Heart left ventricle (tissue), 16 donors: ENCODE data around the gene STAC. TPM values are rescaled to one million over a fixed set of nuclear protein-coding genes. Genes with fewer than 3 reads are reported as not detected.
"Not testable (repeated sequence)": the region's sequence is repeated elsewhere in the genome, so short reads cannot be mapped to it uniquely, and the experiment has no call there.

Experiments
- ATAC-seq, 4 donors: fragments of 200-7000 bp; cut with Tn5 transposase; one replicate each; pipeline ENCODE4 v1.9.1; 2020 to 2022; ENCODE audit warnings: moderate library complexity in 4 of 4, mild to moderate bottlenecking in 3 of 4, moderate number of reproducible peaks in 1 of 4
- DNase-seq, 5 donors: peaks; one replicate each; pipeline ENCODE4 v3.0.0-alpha.2; 2020
- H3K27ac ChIP-seq, 12 donors: fragments of 200-600 bp; sonication (generic) in 4 of 12; one replicate each; pipeline versions ENCODE4 v1.5.0 to v1.8.0; 2016 to 2022; ENCODE audit warnings: mild to moderate bottlenecking in 2 of 12
- H3K27me3 ChIP-seq, 9 donors: fragments of 200-600 bp; sonication (generic) in 2 of 9; one replicate each; pipeline versions ENCODE4 v1.5.1 to v1.8.0; 2016 to 2022; ENCODE audit warnings: mild to moderate bottlenecking in 3 of 9
- H3K36me3 ChIP-seq, 9 donors: fragments of 200-600 bp; sonication (generic) in 2 of 9; one replicate each; pipeline versions ENCODE4 v1.5.0 to v1.8.0; 2018 to 2022; ENCODE audit warnings: mild to moderate bottlenecking in 2 of 9
- H3K4me1 ChIP-seq, 12 donors: fragments of 200-600 bp; sonication (generic) in 4 of 12; one replicate each; pipeline versions ENCODE4 v1.5.0 to v1.8.0; 2016 to 2022; ENCODE audit warnings: mild to moderate bottlenecking in 3 of 12
- H3K4me3 ChIP-seq, 12 donors: fragments of 200-600 bp; sonication (generic) in 4 of 12; one replicate each; pipeline versions ENCODE4 v1.5.0 to v1.8.0; 2017 to 2022; ENCODE audit warnings: mild to moderate bottlenecking in 9 of 12, moderate library complexity in 4 of 12
- H3K9me3 ChIP-seq, 12 donors: fragments of 200-600 bp; sonication (generic) in 4 of 12; one replicate each; pipeline versions ENCODE4 v1.5.0 to v1.8.0; 2016 to 2022; ENCODE audit warnings: mild to moderate bottlenecking in 1 of 12
- CTCF ChIP-seq, 12 donors: fragments of 200-600 bp; sonication (generic) in 4 of 12; IDR thresholded peaks; one replicate each; pipeline versions ENCODE4 v1.5.0 to v1.8.0; 2018 to 2022; ENCODE audit warnings: antibody characterized with exemption in 12 of 12, mild to moderate bottlenecking in 5 of 12
- POLR2A ChIP-seq, 2 donors: fragments of 450-650 bp; IDR thresholded peaks; one replicate each; pipeline ENCODE4 v1.6.1; 2017; ENCODE audit warnings: antibody characterized with exemption in 2 of 2, mild to moderate bottlenecking in 2 of 2, moderate library complexity in 2 of 2
- WGBS, 4 donors: extraction: QIAGEN DNeasy Blood & Tissue Kit in 2 of 4; methylation state at CpG; one replicate each; pipeline versions ENCODE4 v1.1.5 to v1.1.7; 2013 to 2018; 5-methylcytosine and 5-hydroxymethylcytosine counted together
- intact Hi-C, 10 donors: fragments of 100-400 bp; cut with DNase I; formaldehyde crosslinking; loops; one replicate each; pipeline versions ENCODE4 v1.11.1 to v1.14.2; 2022
- polyA plus RNA-seq, 2 donors: library from polyadenylated mRNA; stranded (reverse); fragments of 200-250 nt; gene quantifications; one replicate each; pipeline ENCODE4 v1.2.3, GENCODE V29; 2013
- total RNA-seq, 9 donors: library from RNA; depleted of rRNA in 2 of 9; stranded (reverse); fragments of >200 nt in 2 of 9; fragmentation: NEBNext Ultra II Directional in 3 of 9; extraction: Animal tissue kit (Norgen Biotek cat#: 25700) in 3 of 9; gene quantifications; one replicate each; pipeline versions ENCODE4 v1.1.0 to v1.2.4, GENCODE V29; 2016 to 2023
- donor health status: ischemic (EF 13 %, LVEDD 7.1; RV severe dilation, severe dysfunction).
- donor health status: healthy with polysubstance abuse.
- donor health status: DM: no; HTN: yes; CAD: no.
- donor health status: DM: no; HTN: no; CAD: no.
- donor health status: ischemic (EF 25% LVEDD 6.9; RV normal size, moderate dysfunction).
- donor health status: ischemic (EF 25% LVEDD 5.7; RV mildly dilated, moderate dysfunction).
- donor health status: healthy.
- donor health status: DM: yes; HTN: yes; CAD: no.
- donor health status: ischemic (EF 35%, LVEDD 5.7; RV mildly dilated, moderate dysfunction).
- donor health status: nonischemic (EF 11% LVEDD 7.7; RV severe dilation, severe dysfunction).
- donor health status: DM: yes; HTN: yes; CAD: no.
- donor health status: PGD.
- donor health status: ischemic (EF 29% LVEDD 5.4; RV normal size, mild dysfunction).
- donor health status: nonischemic (EF 23%, LVEDD 6.1; RV moderate dilation, normal function).

STAC gene
- total and polyA plus RNA-seq, 11 donors: 0.11 to 1.3 (median 0.44) TPM; not detected in 1

DNA sequence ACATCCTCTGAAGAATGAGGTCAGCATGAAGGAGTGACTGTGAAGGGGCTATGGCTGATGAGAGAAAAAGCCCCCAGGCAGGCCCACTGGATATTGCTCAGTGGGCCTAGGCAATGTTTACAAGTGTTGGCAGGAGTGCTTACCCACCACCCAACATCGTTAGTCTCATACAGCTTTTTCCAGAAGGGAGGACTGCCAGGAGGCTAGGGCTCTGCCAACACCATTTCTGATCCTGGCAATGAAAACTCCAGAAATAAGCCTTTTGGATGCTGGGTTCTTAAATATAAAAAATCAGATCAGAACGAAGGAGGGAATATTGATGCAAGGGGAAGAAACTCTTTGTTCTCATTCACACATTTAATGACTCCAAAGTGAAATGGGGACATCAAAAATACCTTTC lies 194.9 kb downstream of the STAC start:
- Histone ChIP-seq H3K36me3 (no peaks in the 10 kb centered on the region), H3K27ac (no peak overlapping the region), H3K27me3 (no peaks in the 10 kb centered on the region), H3K9me3 (peaks cover 0 to 33% (median 15%) of the 10 kb centered on the region in 12 donors), H3K4me3 (no peak overlapping the region), H3K4me1 (no peaks in the 10 kb centered on the region)
- 62 to 73% (median 66%) methylated on average over 2 of the region's 2 CpGs for WGBS, 4 donors
- ATAC-seq: no peak
- DNase-seq: no peak
- intact Hi-C loops: no loop called here
- TF ChIP-seq CTCF (IDR thresholded peaks at IDR 0.05) (no peak), POLR2A (IDR thresholded peaks at IDR 0.05) (no peak)

DNA sequence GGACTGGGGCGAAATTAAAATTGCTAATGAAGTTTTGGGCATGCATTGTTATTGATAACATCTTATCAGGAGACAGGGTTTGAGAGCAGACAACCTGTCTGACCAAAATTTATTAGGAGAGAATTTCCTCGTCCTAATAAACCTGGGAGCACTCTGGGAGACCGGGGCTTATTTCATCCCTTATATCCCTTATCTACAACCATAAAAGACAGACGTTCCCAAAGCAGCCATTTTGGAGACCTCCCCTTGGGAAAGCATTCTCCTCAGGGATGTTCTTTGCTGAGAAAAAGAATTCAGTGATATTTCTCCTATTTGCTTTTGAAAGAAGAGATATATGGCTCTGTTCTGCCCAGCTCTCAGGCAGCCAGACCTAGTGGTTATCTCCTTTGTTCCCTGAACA lies 198.1 kb downstream of the STAC start:
- peaks cover 0 to 33% (median 15%) of the 10 kb centered on the region in 12 donors for H3K9me3 ChIP-seq
- H3K27ac ChIP-seq, H3K4me1 ChIP-seq, H3K27me3 ChIP-seq, H3K4me3 ChIP-seq, H3K36me3 ChIP-seq, ATAC-seq, DNase-seq, intact Hi-C loops: not testable (repeated sequence)
- 71 to 83% (median 78%) methylated on average over 4 of the region's 4 CpGs for WGBS, 4 donors

DNA sequence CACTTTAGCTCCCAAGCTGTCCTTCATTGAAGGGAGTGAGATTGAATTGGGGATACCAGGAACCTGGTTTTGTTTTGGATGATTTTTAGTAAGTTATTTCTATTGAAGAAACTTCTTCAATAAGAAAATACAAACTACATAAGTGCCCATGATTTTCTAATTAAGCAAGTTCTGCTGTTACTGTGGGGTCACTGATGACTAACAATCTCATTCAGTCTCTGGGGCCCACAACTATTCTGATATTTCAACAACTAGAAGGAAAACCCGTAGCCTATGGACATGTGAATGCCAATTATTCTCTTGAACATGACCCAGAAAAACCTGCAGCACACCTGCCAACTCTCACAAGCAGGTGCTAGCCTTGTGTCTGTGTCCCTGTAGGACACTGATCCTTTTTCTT lies 199.4 kb downstream of the STAC start:
- H3K4me1 ChIP-seq: no peaks in the 10 kb centered on the region
- no peak for DNase-seq
- H3K4me3 ChIP-seq: no peak overlapping the region
- intact Hi-C loops: no loop called here
- no peaks in the 10 kb centered on the region for H3K27me3 ChIP-seq
- 40 to 52% (median 44%) methylated on average over 1 of the region's 1 CpG for WGBS, 4 donors
- peaks cover 0 to 33% (median 15%) of the 10 kb centered on the region in 12 donors for H3K9me3 ChIP-seq
- TF ChIP-seq POLR2A (IDR thresholded peaks at IDR 0.05): no peak
- TF ChIP-seq CTCF (IDR thresholded peaks at IDR 0.05): no peak
- H3K27ac ChIP-seq: no peak overlapping the region
- no peaks in the 10 kb centered on the region for H3K36me3 ChIP-seq
- ATAC-seq: no peak

DNA sequence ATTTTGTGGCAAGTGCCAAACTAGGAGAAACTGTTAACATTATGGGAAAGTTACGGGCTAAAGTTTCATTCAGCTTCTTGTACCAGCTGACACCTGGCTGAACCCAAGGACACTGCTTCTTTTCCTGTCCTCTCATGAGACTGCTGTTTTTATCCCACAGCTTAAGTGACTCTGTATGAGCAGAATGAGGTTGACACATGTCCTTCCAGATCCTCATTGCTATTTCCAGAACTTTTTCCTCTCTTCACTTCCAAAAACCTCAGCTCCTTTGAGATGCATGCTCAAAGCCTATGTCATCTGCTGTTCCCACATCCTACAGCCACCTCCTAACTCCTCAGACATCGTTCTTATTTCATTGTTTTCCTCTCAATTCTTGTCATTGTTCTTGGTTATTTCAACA lies 200.4 kb downstream of the STAC start:
- H3K4me1 ChIP-seq: no peaks in the 10 kb centered on the region
- no peaks in the 10 kb centered on the region for H3K36me3 ChIP-seq
- intact Hi-C loops: no loop called here
- ATAC-seq: no peak
- TF ChIP-seq POLR2A (IDR thresholded peaks at IDR 0.05) (no peak), CTCF (IDR thresholded peaks at IDR 0.05) (no peak)
- no peaks in the 10 kb centered on the region for H3K27me3 ChIP-seq
- DNase-seq: no peak
- peaks cover 0 to 31% (median 15%) of the 10 kb centered on the region in 12 donors for H3K9me3 ChIP-seq
- no peak overlapping the region for H3K4me3 ChIP-seq
- 35 to 64% (median 46%) methylated on average over 2 of the region's 2 CpGs for WGBS, 4 donors
- no peak overlapping the region for H3K27ac ChIP-seq

DNA sequence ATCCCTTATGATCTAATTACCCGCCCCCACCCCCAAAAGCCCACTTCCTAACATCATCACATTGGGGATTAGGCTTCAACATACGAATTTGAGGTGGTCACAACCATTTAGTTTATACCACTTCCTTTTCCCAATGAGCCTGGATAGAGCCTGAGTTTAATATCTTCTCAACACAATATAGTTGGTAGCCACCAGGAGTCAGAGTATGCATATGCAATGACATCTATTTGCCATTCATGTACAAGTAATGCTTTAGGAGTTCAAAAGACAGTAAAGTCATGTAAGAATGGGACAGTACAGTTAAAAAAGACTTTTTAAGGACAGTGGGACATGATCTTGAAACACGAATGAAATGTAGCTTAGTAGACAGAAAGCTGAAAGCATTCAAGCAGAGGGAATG lies 211.7 kb downstream of the STAC start:
- no peaks in the 10 kb centered on the region for H3K4me1 ChIP-seq
- no peak overlapping the region for H3K27ac ChIP-seq
- ATAC-seq (no peak), DNase-seq (no peak)
- peaks cover 0 to 27% (median under 1%) of the 10 kb centered on the region in 12 donors for H3K9me3 ChIP-seq
- no peak for TF ChIP-seq CTCF (IDR thresholded peaks at IDR 0.05)
- no peak for TF ChIP-seq POLR2A (IDR thresholded peaks at IDR 0.05)
- no peak overlapping the region for H3K4me3 ChIP-seq
- peaks cover 0 to 5% (median 0%) of the 10 kb centered on the region in 9 donors for H3K27me3 ChIP-seq
- WGBS, 4 donors: 56 to 68% (median 67%) methylated on average over 3 of the region's 3 CpGs
- no peaks in the 10 kb centered on the region for H3K36me3 ChIP-seq
- intact Hi-C loops: no loop called here
